GM06990 (cell line): Measurements from ENCODE around the gene MTF2.

Experiments
- DNase-seq: peaks from one replicate; pipeline ENCODE4 v3.0.0-alpha.2; 2011; ENCODE audit not compliant: insufficient read length; ENCODE audit errors: extremely low read depth
- H3K27me3 ChIP-seq: replicated peaks from 2 replicates; pipeline ENCODE4 v1.6.0; 2011; ENCODE audit warnings: low read length; ENCODE audit not compliant: control insufficient read depth, insufficient read depth
- H3K36me3 ChIP-seq: 2 replicates; pipeline ENCODE4 v1.5.1; 2011; ENCODE audit warnings: low read length; ENCODE audit not compliant: control insufficient read depth, insufficient read depth
- H3K4me3 ChIP-seq: replicated peaks from 2 replicates; pipeline ENCODE4 v1.5.1; 2011; ENCODE audit warnings: low read depth, mild to moderate bottlenecking, control low read depth, low read length
- CTCF ChIP-seq: IDR thresholded peaks from 2 replicates; pipeline ENCODE4 v1.5.1; 2011; ENCODE audit warnings: low read length, control low read depth, mild to moderate bottlenecking, inconsistent platforms; ENCODE audit not compliant: insufficient read depth, poor library complexity, severe bottlenecking

The MTF2 gene

GRCh38 chr1:93180723-93181613 is 101.9 kb downstream of the MTF2 start, which contains the start of gene CCDC18:
Gene CCDC18 (plus strand): TSS chr1:93180724. CDS start chr1:93183362, 2,638 bp downstream.
- no peak for DNase-seq
- Histone ChIP-seq H3K27me3 (no peaks in the 10 kb centered on the region), H3K4me3 (peak within 1 kb of the TSS; percentile 100), H3K36me3 (peaks cover under 1% of the 10 kb centered on the region)
- TF ChIP-seq CTCF = no peak

GRCh38 chr1:93186667-93187066 is 107.6 kb downstream of the MTF2 start:
- H3K27me3 ChIP-seq = no peaks in the 10 kb centered on the region
- TF ChIP-seq CTCF = no peak
- H3K4me3 ChIP-seq = no peak overlapping the region
- no peak for DNase-seq
- H3K36me3 ChIP-seq = no peaks in the 10 kb centered on the region
